ENCODE results near the gene C1S.

GRCh38 chr12:7047306-7047705 is 13.2 kb upstream of the C1S start:
- no peak for TF ChIP-seq POLR2A (IDR thresholded peaks at IDR 0.05; ENCODE audit: low read depth, low read length)
- TF ChIP-seq CTCF (conservative IDR thresholded peaks at IDR 0.05; ENCODE audit: low read depth, low read length) = no peak
- TF ChIP-seq BHLHE40 (IDR thresholded peaks at IDR 0.05; ENCODE audit: low read depth, low read length) = no peak
- TF ChIP-seq MAZ (IDR thresholded peaks at IDR 0.05; ENCODE audit: borderline replicate concordance, low read depth, low read length) = no peak
- TF ChIP-seq FOS (IDR thresholded peaks at IDR 0.05; ENCODE audit: low read depth, low read length) = no peak
- TF ChIP-seq RCOR1 (IDR thresholded peaks at IDR 0.05; ENCODE audit: insufficient replicate concordance, low read length) = no peak

Measured in IMR-90 (cell line).